ENCODE results near the gene ARL5A. TPM values are rescaled to one million over a fixed set of nuclear protein-coding genes. Genes with fewer than 3 reads are reported as not detected.
"Not testable (repeated sequence)": the region's sequence is repeated elsewhere in the genome, so short reads cannot be mapped to it uniquely, and the experiment has no call there.

Gene ARL5A
- total RNA-seq, 1 donor from 2014 or later, result 30.3 TPM

DNA sequence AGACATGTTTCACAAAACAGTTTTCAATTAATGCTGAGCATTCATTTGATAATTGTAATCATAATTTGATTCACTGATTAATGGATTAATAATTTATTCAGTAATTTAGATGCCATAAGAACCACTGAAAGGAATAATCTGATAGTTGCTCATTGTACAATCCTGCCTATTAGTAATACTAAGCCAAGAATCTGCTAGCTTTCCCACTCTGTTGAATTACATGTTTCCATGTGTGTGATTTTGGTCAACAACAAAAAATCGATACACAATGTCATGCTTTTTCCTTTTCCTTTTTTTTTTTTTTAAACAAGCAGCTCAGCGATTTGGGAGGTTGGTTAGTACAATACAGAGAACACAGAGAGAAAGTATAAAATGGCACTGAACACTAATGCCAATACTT is 25.9 kb downstream of the ARL5A start:
- no peak for DNase-seq
- H3K4me1 Mint-ChIP-seq (ENCODE audit: low read depth, unreplicated experiment), result no peaks in the 10 kb centered on the region
- H3K9me3 Mint-ChIP-seq (ENCODE audit: unreplicated experiment), result no peaks in the 10 kb centered on the region
- no peaks in the 10 kb centered on the region for H3K36me3 Mint-ChIP-seq (ENCODE audit: unreplicated experiment)
- no peak overlapping the region for H3K4me3 Mint-ChIP-seq (ENCODE audit: unreplicated experiment)
- no peak for TF ChIP-seq CTCF (IDR thresholded peaks at IDR 0.05; ENCODE audit: partially characterized antibody, unreplicated experiment)
- H3K27ac Mint-ChIP-seq (ENCODE audit: unreplicated experiment), result no peak overlapping the region
- no peaks in the 10 kb centered on the region for H3K27me3 Mint-ChIP-seq (ENCODE audit: unreplicated experiment)

DNA sequence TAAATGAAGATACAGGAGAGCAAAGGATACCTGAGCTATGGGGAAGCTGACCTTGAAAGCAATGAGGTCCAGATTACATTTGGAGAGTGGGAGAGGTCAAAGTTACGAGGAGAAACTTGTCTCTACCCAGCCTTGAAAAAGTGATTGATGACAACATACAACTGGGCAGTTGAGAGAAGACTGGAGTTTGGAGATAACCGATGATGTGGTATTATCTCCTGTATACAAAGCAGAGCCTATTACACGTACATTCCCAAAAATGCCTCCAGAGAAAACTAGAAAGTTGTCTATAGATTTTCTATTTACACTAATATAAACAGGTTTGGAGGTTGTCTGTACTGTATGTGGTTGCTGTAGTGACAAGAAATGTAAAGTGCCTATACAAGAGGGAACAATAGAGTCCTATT is 28.3 kb downstream of the ARL5A start:
- H3K27me3 Mint-ChIP-seq (ENCODE audit: unreplicated experiment), result no peaks in the 10 kb centered on the region
- no peaks in the 10 kb centered on the region for H3K9me3 Mint-ChIP-seq (ENCODE audit: unreplicated experiment)
- DNase-seq, result no peak
- no peak overlapping the region for H3K27ac Mint-ChIP-seq (ENCODE audit: unreplicated experiment)
- H3K36me3 Mint-ChIP-seq (ENCODE audit: unreplicated experiment), result no peaks in the 10 kb centered on the region
- no peak for TF ChIP-seq CTCF (IDR thresholded peaks at IDR 0.05; ENCODE audit: partially characterized antibody, unreplicated experiment)
- H3K4me1 Mint-ChIP-seq (ENCODE audit: low read depth, unreplicated experiment), result no peaks in the 10 kb centered on the region
- no peak overlapping the region for H3K4me3 Mint-ChIP-seq (ENCODE audit: unreplicated experiment)

DNA sequence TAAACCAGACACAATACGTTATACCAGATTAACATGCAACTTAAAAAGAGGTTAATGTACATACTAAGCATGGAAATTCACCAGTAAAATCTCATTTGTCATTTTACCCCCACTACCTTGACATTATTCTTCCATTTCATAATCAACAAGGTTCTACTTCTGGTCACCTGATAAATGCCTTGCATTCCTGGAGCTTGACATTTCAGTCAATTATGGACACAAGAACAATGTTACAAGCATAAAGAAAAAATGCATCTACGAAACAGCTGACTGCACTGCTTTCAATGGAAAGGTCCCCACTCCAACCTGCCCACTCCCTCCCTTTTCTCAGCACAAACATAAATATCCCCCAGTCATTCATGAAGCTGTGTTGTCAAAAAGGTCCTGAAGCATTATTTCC is 31.4 kb downstream of the ARL5A start:
- Mint-ChIP-seq H3K36me3 (ENCODE audit: unreplicated experiment) (no peaks in the 10 kb centered on the region), H3K27me3 (ENCODE audit: unreplicated experiment) (no peaks in the 10 kb centered on the region), H3K4me1 (ENCODE audit: low read depth, unreplicated experiment) (no peaks in the 10 kb centered on the region), H3K27ac (ENCODE audit: unreplicated experiment) (no peak overlapping the region), H3K9me3 (ENCODE audit: unreplicated experiment) (no peaks in the 10 kb centered on the region), H3K4me3 (ENCODE audit: unreplicated experiment) (no peak overlapping the region)
- DNase-seq, result no peak
- no peak for TF ChIP-seq CTCF (IDR thresholded peaks at IDR 0.05; ENCODE audit: partially characterized antibody, unreplicated experiment)

DNA sequence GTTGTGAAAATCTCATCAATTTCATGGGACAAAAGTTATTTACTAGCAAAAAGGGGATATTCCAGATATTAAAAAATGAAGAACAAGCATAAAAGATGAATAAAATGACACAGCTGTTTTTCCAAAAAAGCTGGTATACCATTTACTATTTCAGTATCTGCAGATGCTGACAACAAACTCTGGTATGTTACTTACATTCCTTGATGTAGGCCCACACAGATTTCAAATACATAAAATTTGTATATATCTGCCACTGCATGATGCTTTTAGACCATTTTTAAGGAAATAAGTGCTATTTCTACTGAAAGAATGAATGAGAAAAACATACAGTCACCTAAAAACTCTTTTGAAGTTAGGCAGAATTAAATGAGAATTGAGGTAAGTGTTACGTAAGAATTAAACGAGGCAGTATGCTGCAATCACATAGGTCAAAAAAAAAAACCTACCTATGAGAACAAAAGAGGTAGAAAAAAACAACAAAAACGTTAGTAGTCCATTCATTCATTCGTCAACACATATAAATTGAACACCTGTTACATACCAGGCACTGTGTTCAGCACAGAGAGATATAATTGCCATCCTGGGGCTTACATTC is 32.5 kb downstream of the ARL5A start:
- Mint-ChIP-seq H3K4me1 (ENCODE audit: low read depth, unreplicated experiment) (no peaks in the 10 kb centered on the region), H3K27ac (ENCODE audit: unreplicated experiment) (no peak overlapping the region), H3K36me3 (ENCODE audit: unreplicated experiment) (no peaks in the 10 kb centered on the region), H3K27me3 (ENCODE audit: unreplicated experiment) (no peaks in the 10 kb centered on the region), H3K4me3 (ENCODE audit: unreplicated experiment) (no peak overlapping the region), H3K9me3 (ENCODE audit: unreplicated experiment) (no peaks in the 10 kb centered on the region)
- no peak for TF ChIP-seq CTCF (IDR thresholded peaks at IDR 0.05; ENCODE audit: partially characterized antibody, unreplicated experiment)
- no peak for DNase-seq

DNA sequence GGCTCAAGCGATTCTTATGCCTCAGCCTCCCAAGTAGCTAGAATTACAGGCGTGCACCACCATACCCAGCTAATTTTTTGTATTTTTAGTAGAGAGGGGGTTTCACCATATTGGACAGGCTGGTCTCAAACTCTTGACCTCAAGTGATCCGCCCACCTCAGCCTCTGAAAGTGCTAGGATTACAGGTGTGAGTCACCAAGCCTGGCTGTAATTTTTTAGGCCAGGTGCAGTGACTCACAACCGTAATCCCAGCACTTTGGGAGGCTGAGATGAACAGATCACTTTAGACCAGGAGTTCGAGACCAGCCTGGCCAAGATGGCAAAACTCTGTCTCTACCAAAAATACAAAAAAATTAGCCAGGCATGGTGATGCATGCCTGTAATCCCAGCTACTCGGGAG is 33.8 kb downstream of the ARL5A start:
- H3K9me3 Mint-ChIP-seq (ENCODE audit: unreplicated experiment); H3K27ac Mint-ChIP-seq (ENCODE audit: unreplicated experiment); DNase-seq; H3K4me3 Mint-ChIP-seq (ENCODE audit: unreplicated experiment); H3K27me3 Mint-ChIP-seq (ENCODE audit: unreplicated experiment); H3K4me1 Mint-ChIP-seq (ENCODE audit: low read depth, unreplicated experiment); H3K36me3 Mint-ChIP-seq (ENCODE audit: unreplicated experiment): not testable (repeated sequence)
